NCI-H1105 treated with DMSO at 0.1 percent for 48 hours (cell line): ENCODE data around the gene KIAA1328.
"Not testable (repeated sequence)": the region's sequence is repeated elsewhere in the genome, so short reads cannot be mapped to it uniquely, and the experiment has no call there.

Experiments
- DNase-seq: peaks from one replicate; lab custom pipeline; 2025; lab: John Stamatoyannopoulos, UW

KIAA1328 gene

GRCh38 chr18:36826556-36826955 is 2.4 kb upstream of the KIAA1328 start:
- DNase-seq, result no peak

DNA sequence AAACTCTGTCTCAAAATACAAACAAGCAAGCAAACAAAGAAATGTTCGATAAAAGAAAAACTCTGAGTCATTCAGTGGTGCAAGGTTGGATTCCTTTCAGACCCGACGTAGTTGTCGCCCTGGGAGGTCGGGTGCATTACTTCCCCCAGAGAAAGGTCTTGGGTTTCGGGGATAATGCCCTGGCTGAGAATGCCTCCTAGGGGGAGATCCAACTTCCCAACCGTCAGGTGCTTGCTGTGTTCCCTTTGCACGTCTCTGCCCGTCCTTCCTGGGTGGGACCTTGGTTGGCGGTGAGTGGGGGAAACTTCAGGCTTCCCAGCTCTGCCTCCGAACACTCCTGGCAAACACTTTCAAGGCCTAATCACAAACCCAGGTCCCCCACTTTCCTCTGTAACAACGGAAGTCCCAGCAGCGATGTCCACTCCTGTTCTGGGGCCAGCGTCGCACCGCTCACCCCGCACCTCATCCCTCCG is 734 bp upstream of the KIAA1328 start:
- peak; percentile 67 for DNase-seq

DNA sequence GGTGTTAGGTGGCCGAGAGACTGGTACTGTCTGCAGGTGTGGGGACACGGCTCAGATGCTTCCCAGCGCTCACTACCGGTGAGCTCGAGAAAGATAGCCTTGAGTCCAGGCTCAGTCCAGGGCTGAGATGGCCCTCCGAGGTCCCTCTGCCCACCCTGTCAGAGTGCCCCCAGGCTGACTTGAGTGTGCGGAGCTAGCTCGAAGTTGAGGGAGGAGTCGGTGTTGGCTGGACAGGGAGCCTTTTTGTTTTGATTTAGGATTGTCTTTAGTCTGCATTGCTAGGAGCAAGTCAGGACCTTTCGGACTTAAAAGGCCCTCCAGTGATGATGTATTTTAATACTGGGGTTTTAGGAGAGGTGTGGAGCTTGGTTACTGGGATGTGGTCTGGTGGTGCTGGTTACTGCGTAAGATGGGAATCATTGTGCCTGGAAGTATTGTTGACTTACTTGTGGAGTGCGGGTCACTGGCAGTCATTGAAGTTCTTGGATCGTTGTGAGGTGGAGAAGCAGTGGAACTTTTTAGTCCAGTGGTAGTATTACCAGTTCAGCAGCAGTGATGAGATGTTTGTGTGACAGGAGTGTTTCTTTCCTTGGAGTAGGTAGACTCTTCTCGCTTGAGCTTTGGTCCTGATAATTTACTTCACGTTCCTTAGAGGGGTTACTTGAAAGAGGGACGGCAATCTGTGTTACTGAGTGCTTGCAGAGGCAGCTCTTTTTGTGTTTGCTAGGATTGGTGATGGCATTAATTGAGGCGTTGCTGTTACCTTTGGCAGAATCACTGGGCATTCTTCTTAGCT is 633 bp downstream of the KIAA1328 start:
- peak; percentile 33 for DNase-seq

GRCh38 chr18:36830158-36830495 is 1.2 kb downstream of the KIAA1328 start:
- peak; percentile 33 for DNase-seq

DNA sequence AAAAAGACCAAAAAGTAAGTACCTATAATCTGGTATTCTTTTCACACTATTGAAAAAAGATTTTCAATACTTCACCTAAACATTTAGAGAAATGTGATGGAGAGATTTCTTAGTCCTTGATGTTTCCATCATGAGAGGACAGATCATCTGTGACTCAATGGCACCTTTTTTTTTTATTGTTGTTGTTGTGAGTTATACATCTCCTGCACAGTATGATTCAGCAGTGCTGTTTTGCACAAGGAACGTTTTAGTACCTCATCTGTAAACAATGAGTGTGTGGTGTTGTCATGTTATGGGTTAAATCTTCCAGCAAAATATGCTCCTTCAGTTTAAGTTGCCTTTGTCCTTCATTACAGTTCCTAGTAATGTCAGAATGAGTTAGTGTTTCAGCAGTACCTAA is 2.2 kb downstream of the KIAA1328 start:
- DNase-seq, result no peak

GRCh38 chr18:36833120-36833519 is 4.2 kb downstream of the KIAA1328 start:
- DNase-seq, result no peak

DNA sequence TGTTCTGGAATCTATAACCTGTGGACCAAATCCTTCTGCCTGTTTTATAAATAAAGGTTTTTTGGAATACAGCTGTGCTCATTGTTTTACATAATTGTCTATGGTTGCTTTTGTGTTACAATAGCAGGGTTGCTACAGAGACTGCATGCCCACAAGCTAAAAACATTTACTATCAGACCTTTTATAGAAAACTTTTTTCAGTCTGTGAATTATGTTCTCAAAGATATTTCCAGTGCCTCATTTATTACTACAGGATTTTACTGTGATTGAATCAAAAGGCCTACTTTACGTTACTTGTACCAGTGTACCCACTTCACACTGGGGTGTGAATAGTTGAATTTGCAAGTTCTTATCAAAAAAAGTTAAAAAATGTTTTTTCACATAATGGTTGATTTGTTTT is 7.0 kb downstream of the KIAA1328 start:
- DNase-seq, result no peak

GRCh38 chr18:36839835-36840234 is 10.9 kb downstream of the KIAA1328 start:
- DNase-seq, result no peak

- no peak for DNase-seq
Measured at GRCh38 chr18:36843199-36843598, 14.3 kb downstream of the KIAA1328 start.

DNA sequence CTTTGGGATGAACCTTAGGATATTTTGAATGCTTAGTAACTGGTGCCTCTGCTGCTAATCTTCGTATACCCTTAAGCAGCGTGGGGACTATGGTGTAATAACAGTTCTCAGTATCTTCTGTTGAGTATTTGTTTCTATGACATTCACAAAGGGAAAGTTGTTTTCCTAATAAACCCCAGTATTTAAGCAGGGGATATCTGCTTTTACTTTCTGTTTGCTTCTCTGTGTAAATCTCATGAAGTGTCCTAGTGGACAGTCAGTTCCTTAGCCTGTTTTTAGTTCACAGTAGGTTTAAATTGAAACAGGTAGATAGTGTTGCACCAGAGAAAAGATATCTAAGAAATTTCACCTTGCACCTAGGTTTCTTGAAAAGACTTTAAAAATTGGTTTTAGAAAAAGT is 14.9 kb downstream of the KIAA1328 start:
- no peak for DNase-seq

- no peak for DNase-seq
Measured at GRCh38 chr18:36848609-36849008, 19.7 kb downstream of the KIAA1328 start.

- no peak for DNase-seq
Measured at GRCh38 chr18:36849288-36850006, 20.5 kb downstream of the KIAA1328 start.

GRCh38 chr18:36850527-36851201 is 21.7 kb downstream of the KIAA1328 start:
- DNase-seq, result no peak

GRCh38 chr18:36851202-36851590 is 22.3 kb downstream of the KIAA1328 start:
- DNase-seq, result no peak

GRCh38 chr18:36856815-36857214 is 27.9 kb downstream of the KIAA1328 start:
- DNase-seq, result no peak

DNA sequence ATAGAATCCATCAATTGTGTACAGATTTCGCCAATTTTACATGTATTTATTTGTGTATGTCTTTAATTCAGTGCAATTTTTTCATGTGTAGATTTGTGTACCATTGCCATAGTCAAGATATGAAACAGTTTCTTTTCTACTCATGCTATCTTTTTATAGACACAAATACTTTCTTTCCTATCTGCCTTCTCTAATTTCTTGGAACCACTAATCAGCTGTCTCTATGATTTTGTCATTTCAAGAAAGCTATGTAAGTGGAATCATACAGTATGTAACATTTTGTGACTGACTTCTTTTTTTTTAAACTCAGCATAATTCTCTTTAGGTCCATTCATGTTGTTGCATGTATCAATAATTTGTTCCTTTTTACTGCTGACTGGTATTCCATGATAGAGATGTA is 33.3 kb downstream of the KIAA1328 start:
- no peak for DNase-seq

- DNase-seq, result no peak
Measured at GRCh38 chr18:36867056-36867455, 38.1 kb downstream of the KIAA1328 start.

- DNase-seq, result no peak
Measured at GRCh38 chr18:36871801-36872200, 42.9 kb downstream of the KIAA1328 start.

- DNase-seq, result no peak
Measured at GRCh38 chr18:36872329-36872728, 43.4 kb downstream of the KIAA1328 start.

DNA sequence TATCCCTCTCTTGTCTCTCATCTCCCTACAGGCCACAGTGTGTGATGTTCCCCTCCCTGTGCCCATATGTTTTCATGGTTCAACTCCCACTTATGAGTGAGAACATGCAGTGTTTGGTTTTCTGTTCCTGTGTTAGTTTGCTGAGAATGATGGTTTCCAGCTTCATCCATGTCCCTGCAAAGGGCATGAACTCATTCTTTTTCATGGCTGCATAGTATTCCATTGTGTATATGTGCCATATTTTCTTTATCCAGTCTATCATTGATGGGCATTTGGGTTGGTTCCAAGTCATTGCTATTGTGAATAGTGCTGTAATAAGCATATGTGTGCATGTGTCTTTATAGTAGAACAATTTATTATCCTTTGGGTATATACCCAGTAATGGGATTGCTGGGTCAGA is 44.9 kb downstream of the KIAA1328 start:
- not testable (repeated sequence) for DNase-seq

DNA sequence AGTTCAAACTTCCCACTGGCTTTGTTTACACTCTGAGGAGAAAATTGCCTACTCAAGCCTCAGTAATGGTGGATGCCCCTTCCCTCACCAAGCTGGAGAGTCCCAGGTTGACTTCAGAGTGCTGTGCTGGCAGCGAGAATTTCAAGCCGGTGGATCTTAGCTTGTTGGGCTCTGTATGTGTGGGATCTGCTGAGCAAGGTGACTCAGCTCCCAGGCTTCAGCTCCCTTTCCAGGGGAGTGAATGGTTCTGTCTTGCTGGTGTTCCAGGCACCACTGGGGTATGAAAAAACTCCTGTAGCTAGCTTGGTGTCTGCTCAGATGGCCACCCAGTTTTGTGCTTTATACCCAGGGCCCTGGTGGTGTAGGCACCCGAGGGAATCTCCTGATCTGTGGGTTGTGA is 50.9 kb downstream of the KIAA1328 start:
- DNase-seq, result not testable (repeated sequence)

GRCh38 chr18:36885981-36886380 is 57.1 kb downstream of the KIAA1328 start:
- DNase-seq, result no peak

DNA sequence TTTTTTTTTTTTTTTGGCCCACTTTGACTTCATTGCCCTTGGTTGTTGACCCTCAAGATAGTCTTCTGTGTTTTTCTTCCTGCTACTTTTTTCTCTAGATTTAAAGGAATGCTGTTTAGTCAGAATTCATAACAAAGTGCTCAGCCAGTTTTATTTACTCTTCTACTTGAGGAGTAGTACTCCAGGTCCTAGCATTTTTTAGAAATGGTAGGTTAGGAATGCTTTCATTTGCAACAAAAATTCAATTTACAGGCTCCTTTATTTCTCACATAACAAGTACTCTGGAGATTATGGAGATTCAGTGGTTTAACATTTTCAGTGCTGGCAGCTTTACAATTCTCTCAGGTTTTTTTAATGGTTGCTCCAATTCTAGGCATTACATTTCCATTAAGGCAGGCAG is 58.2 kb downstream of the KIAA1328 start:
- no peak for DNase-seq
